HepG2 (cell line): Measurements from ENCODE around the gene AGBL1. TPM values are rescaled to one million over a fixed set of nuclear protein-coding genes. Genes with fewer than 3 reads are reported as not detected.

Experiments used
- ATAC-seq: fragments of 200-7000 bp; cut with Tn5 transposase; 3 replicates; pipeline ENCODE4 v1.9.1; 2020; ENCODE audit warnings: mild to moderate bottlenecking, moderate library complexity
- BruUV-seq: library from RNA; stranded (reverse); fragments of 400-500 nt; replicated peaks from 2 replicates; lab custom pipeline; 2021; lab: Mats Ljungman, UMichigan
- CTCF ChIA-PET: fragments of 300-600 bp; formaldehyde crosslinking; extraction: SDS; loops from one replicate; lab custom pipeline; 2021; ENCODE audit warnings: low total read pairs, inconsistent platforms, low intra/inter-chr PET ratio; lab: Yijun Ruan, JAX
- POLR2A ChIA-PET: fragments of 350-600 bp; sonication (Branson Sonifier 250); formaldehyde crosslinking; loops from one replicate; lab custom pipeline; 2020; ENCODE audit warnings: antibody characterized with exemption, inconsistent platforms; lab: Yijun Ruan, JAX
- DNase-seq: peaks from one replicate; pipeline ENCODE4 v3.0.0-alpha.2; 2015; ENCODE audit warnings: low spot score
- FAIRE-seq: peaks from 3 replicates; lab custom pipeline; 2011; peaks lifted over from hg19 to GRCh38; lab: Jason Lieb, UNC
- H2AFZ ChIP-seq: one replicate; pipeline ENCODE4 v1.6.1; 2011; ENCODE audit warnings: low read length, inconsistent platforms
- H3K27ac ChIP-seq: fragments of 300-600 bp; 3 replicates; pipeline ENCODE4 v1.8.0; 2011; ENCODE audit warnings: mixed run types, mild to moderate bottlenecking, mixed read lengths, low read length, inconsistent platforms; ENCODE audit not compliant: insufficient read depth; ENCODE audit errors: extremely low read length
- H3K27me3 ChIP-seq, 2 experiments: fragments of 200-600 bp in 1 of 2; 2 replicates in 1 of 2; 3 replicates in 1 of 2; pipeline versions ENCODE4 v1.6.0 to v1.8.0; 2011; ENCODE audit warnings: low read length in 2 of 2, mild to moderate bottlenecking in 2 of 2, moderate library complexity in 2 of 2, inconsistent platforms in 1 of 2; ENCODE audit not compliant: insufficient read depth in 2 of 2, control insufficient read depth in 1 of 2
- H3K36me3 ChIP-seq, 2 experiments: fragments of 200-600 bp in 1 of 2; replicated peaks in 1 of 2; 2 replicates in 1 of 2; 3 replicates in 1 of 2; pipeline versions ENCODE4 v1.5.1 to v1.8.0; 2011; ENCODE audit warnings: low read length in 2 of 2, inconsistent platforms in 1 of 2; ENCODE audit not compliant: insufficient read depth in 2 of 2, control insufficient read depth in 1 of 2
- H3K4me1 ChIP-seq: 2 replicates; pipeline ENCODE4 v1.5.1; 2012; ENCODE audit warnings: low read length, inconsistent platforms; ENCODE audit not compliant: insufficient read depth
- H3K4me2 ChIP-seq: 2 replicates; pipeline ENCODE4 v1.6.0; 2011; ENCODE audit warnings: low read depth, low read length, inconsistent platforms
- H3K4me3 ChIP-seq, 3 experiments: fragments of 200-600 bp in 1 of 3; sonication (generic), shearing (Covaris generic) in 1 of 3; replicated peaks in 1 of 3; 2 replicates each; pipeline ENCODE4 v1.5.1; 2011 to 2016; ENCODE audit warnings: low read length in 3 of 3, inconsistent platforms in 2 of 3, low read depth in 2 of 3, mild to moderate bottlenecking in 2 of 3, control low read depth in 1 of 3, mixed read lengths in 1 of 3; ENCODE audit not compliant: insufficient read depth in 1 of 3
- H3K79me2 ChIP-seq: one replicate; pipeline ENCODE4 v1.6.1; 2011; ENCODE audit warnings: low read length, inconsistent platforms; ENCODE audit not compliant: insufficient read depth
- H3K9ac ChIP-seq: 2 replicates; pipeline ENCODE4 v1.6.0; 2011; ENCODE audit warnings: mild to moderate bottlenecking, low read depth, low read length, inconsistent platforms; ENCODE audit not compliant: insufficient read depth
- H3K9me3 ChIP-seq: 2 replicates; pipeline ENCODE4 v1.5.1; 2012; ENCODE audit warnings: mild to moderate bottlenecking, low read length
- H4K20me1 ChIP-seq: 2 replicates; pipeline ENCODE4 v1.6.0; 2011; ENCODE audit warnings: inconsistent platforms, mild to moderate bottlenecking, low read length, moderate library complexity; ENCODE audit not compliant: insufficient read depth
- HOXD1 ChIP-seq: sonication (generic); formaldehyde crosslinking; IDR thresholded peaks from 2 replicates; pipeline ENCODE4 v1.5.0; 2020; ENCODE audit warnings: missing genetic modification reagents
- KMT2B ChIP-seq: IDR thresholded peaks from 2 replicates; pipeline ENCODE4 v1.6.1; 2016; ENCODE audit warnings: missing genetic modification reagents, missing compliant biosample characterization
- SAFB2 ChIP-seq: sonication (generic); formaldehyde crosslinking; IDR thresholded peaks from 2 replicates; pipeline ENCODE4 v1.5.1; 2020; ENCODE audit warnings: missing genetic modification reagents, low read depth, mild to moderate bottlenecking, borderline replicate concordance
- TAF1 ChIP-seq: sonication (generic); formaldehyde crosslinking; IDR thresholded peaks from 2 replicates; pipeline ENCODE4 v1.4.0; 2020; ENCODE audit warnings: missing genetic modification reagents
- TBX2 ChIP-seq: sonication (generic); formaldehyde crosslinking; IDR thresholded peaks from 2 replicates; pipeline ENCODE4 v1.5.0; 2020; ENCODE audit warnings: missing genetic modification reagents, mild to moderate bottlenecking, borderline replicate concordance
- ZNF383 ChIP-seq: sonication (generic); formaldehyde crosslinking; IDR thresholded peaks from 2 replicates; pipeline ENCODE4 v1.4.0; 2020; ENCODE audit warnings: missing genetic modification reagents, mild to moderate bottlenecking, borderline replicate concordance
- ZNF430 ChIP-seq: sonication (generic); formaldehyde crosslinking; IDR thresholded peaks from 2 replicates; pipeline ENCODE4 v1.9.0; 2021; ENCODE audit warnings: mild to moderate bottlenecking, missing genetic modification reagents
- ZNF572 ChIP-seq: sonication (generic); formaldehyde crosslinking; IDR thresholded peaks from 2 replicates; pipeline ENCODE4 v1.5.1; 2020; ENCODE audit warnings: mild to moderate bottlenecking, missing genetic modification reagents
- ZNF580 ChIP-seq: IDR thresholded peaks from 2 replicates; pipeline ENCODE4 v1.6.1; 2016; ENCODE audit warnings: low read depth, borderline replicate concordance
- ZNF652 ChIP-seq: IDR thresholded peaks from 2 replicates; pipeline ENCODE4 v1.6.1; 2016; ENCODE audit warnings: low read depth, borderline replicate concordance
- ZNF746 ChIP-seq: sonication (generic); formaldehyde crosslinking; IDR thresholded peaks from 2 replicates; pipeline ENCODE4 v1.8.0; 2022; ENCODE audit warnings: mild to moderate bottlenecking, missing genetic modification reagents
- ZSCAN12 ChIP-seq: sonication (generic); formaldehyde crosslinking; IDR thresholded peaks from 2 replicates; pipeline ENCODE4 v1.9.0; 2021; ENCODE audit warnings: mild to moderate bottlenecking, missing genetic modification reagents
- WGBS: methylation state at CpG from one replicate; pipeline ENCODE4 v1.1.6; 2017; ENCODE audit warnings: low lambda C conversion rate; 5-methylcytosine and 5-hydroxymethylcytosine counted together
- in situ Hi-C: cut with HindIII; loops from 2 replicates; pipeline ENCODE4 v1.10.0; 2017; ENCODE audit warnings: low pct_unique_long_range_greater_than_20kb; ENCODE audit not compliant: extremely low pct_ligation_motif_present
- intact Hi-C: fragments of 100-400 bp; cut with micrococcal nuclease; formaldehyde crosslinking; loops from one replicate; pipeline ENCODE4 v1.10.0; 2022; ENCODE audit not compliant: unreplicated experiment
- polyA plus RNA-seq, 8 experiments: library from polyadenylated mRNA; depleted of rRNA in 3 of 8; stranded (reverse) in 7 of 8; unstranded in 1 of 8; fragments of >200 nt; fragmentation: Illumina TruSeq in 4 of 8; extraction: Trizol in 4 of 8; gene quantifications; 2 replicates each; pipeline versions ENCODE4 v1.2.1 to v1.2.3, GENCODE V29; 2011 to 2016; ENCODE audit warnings: low read depth in 4 of 8, missing spikeins in 1 of 8, mixed read lengths in 1 of 8; ENCODE audit not compliant: insufficient read depth in 1 of 8
- total RNA-seq, 5 experiments: library from RNA; depleted of rRNA; stranded (reverse); fragments of >200 nt; fragmentation: Illumina TruSeq; extraction: Trizol; gene quantifications; 2 replicates each; pipeline ENCODE4 v1.2.3, GENCODE V29; 2016; ENCODE audit warnings: low read depth in 1 of 5
- TF ChIP-seq, protein P1 (sequence below): sonication (generic); formaldehyde crosslinking; IDR thresholded peaks from 2 replicates; pipeline ENCODE4 v1.4.0; 2020; ENCODE audit warnings: low read depth, missing genetic modification reagents

Gene AGBL1
- total and polyA plus RNA-seq, 2 of the 13 experiments (the other 11 are each of a cell fraction or from before 2014, with no cell fraction given): 0.01 TPM; not detected in 1

DNA sequence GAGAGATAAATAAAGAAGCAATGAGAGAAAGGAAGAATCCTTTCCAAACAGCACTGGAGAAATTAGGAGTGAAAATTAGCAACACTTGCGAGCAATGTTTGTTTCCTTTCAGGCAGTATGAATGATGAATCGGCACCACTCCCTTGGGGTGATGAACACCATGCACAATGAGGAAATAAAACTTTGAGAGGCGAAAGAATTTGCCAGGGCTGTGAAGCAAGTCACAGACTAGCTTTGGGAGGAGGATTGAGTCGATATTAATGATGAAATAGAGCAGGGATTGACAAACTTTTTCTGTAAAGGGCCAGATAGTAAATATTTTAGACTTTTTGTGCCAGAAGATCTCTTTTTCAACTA lies 237.7 kb downstream of the AGBL1 start:
- no TSS peak for BruUV-seq
- Histone ChIP-seq H3K4me3 (no peak overlapping the region), H3K9me3 (0 out of 2 replicates have a peak, but pooled peaks cover 2% of the 10 kb centered on the region), H4K20me1 (no peaks in the 10 kb centered on the region), H3K36me3 (no peaks in the 10 kb centered on the region), H3K27ac (no peak overlapping the region), H3K4me1 (no peaks in the 10 kb centered on the region), H3K27me3 (no peaks in the 10 kb centered on the region), H3K79me2 (no peaks in the 10 kb centered on the region), H3K4me2 (no peak overlapping the region), H2AFZ (no peak overlapping the region), H3K9ac (no peak overlapping the region)
- intact Hi-C loops: no loop called here
- in situ Hi-C loops: no loop called here
- FAIRE-seq (no peak), DNase-seq (no peak), ATAC-seq (no peak)
- CTCF ChIA-PET: no interaction called here
- 28% methylated on average over 4 of the region's 4 CpGs for WGBS
- TF ChIP-seq ZNF430 (CRISPR knock-in tag) (no peak), ZNF580 (CRISPR knock-in tag) (no peak), SAFB2 (no peak), ZNF746 (CRISPR knock-in tag) (no peak), TBX2 (CRISPR knock-in tag) (no peak), HOXD1 (no peak), TAF1 (no peak), ZNF572 (CRISPR knock-in tag) (no peak), ZSCAN12 (CRISPR knock-in tag) (no peak), ZNF652 (no peak), KMT2B (CRISPR knock-in tag) (no peak), ZNF383 (CRISPR knock-in tag) (no peak)
- TF ChIP-seq, protein P1, sequence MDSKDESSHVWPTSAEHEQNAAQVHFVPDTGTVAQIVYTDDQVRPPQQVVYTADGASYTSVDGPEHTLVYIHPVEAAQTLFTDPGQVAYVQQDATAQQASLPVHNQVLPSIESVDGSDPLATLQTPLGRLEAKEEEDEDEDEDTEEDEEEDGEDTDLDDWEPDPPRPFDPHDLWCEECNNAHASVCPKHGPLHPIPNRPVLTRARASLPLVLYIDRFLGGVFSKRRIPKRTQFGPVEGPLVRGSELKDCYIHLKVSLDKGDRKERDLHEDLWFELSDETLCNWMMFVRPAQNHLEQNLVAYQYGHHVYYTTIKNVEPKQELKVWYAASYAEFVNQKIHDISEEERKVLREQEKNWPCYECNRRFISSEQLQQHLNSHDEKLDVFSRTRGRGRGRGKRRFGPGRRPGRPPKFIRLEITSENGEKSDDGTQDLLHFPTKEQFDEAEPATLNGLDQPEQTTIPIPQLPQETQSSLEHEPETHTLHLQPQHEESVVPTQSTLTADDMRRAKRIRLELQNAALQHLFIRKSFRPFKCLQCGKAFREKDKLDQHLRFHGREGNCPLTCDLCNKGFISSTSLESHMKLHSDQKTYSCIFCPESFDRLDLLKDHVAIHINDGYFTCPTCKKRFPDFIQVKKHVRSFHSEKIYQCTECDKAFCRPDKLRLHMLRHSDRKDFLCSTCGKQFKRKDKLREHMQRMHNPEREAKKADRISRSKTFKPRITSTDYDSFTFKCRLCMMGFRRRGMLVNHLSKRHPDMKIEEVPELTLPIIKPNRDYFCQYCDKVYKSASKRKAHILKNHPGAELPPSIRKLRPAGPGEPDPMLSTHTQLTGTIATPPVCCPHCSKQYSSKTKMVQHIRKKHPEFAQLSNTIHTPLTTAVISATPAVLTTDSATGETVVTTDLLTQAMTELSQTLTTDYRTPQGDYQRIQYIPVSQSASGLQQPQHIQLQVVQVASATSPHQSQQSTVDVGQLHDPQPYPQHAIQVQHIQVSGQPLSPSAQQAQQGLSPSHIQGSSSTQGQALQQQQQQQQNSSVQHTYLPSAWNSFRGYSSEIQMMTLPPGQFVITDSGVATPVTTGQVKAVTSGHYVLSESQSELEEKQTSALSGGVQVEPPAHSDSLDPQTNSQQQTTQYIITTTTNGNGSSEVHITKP (CRISPR knock-in tag): no peak
- POLR2A ChIA-PET: no interaction called here
